Neural progenitor cell (in vitro differentiated cells): ENCODE results near the gene GSTO1. TPM values are rescaled to one million over a fixed set of nuclear protein-coding genes. Genes with fewer than 3 reads are reported as not detected.

Experiments
- DNase-seq: peaks from one replicate; pipeline ENCODE4 v3.0.0-alpha.2; 2016; ENCODE audit warnings: low spot score
- H2AFZ ChIP-seq: fragments of 200-600 bp; sonication (generic); replicated peaks from 2 replicates; pipeline ENCODE4 v1.6.1; 2016; ENCODE audit warnings: antibody characterized with exemption
- H3F3A ChIP-seq: fragments of 200-600 bp; sonication (generic); 2 replicates; pipeline ENCODE4 v1.6.1; 2016; ENCODE audit warnings: antibody characterized with exemption, low read depth
- H3K27ac ChIP-seq: fragments of 200-600 bp; sonication (generic); 2 replicates; pipeline ENCODE4 v1.5.1; 2016; ENCODE audit warnings: mild to moderate bottlenecking
- H3K27me3 ChIP-seq: fragments of 200-600 bp; sonication (generic); 2 replicates; pipeline ENCODE4 v1.6.1; 2016; ENCODE audit warnings: mild to moderate bottlenecking, moderate library complexity
- H3K36me3 ChIP-seq: fragments of 200-600 bp; sonication (generic); 2 replicates; pipeline ENCODE4 v1.5.1; 2016
- H3K4me1 ChIP-seq: fragments of 200-600 bp; sonication (generic); 2 replicates; pipeline ENCODE4 v1.6.1; 2016; ENCODE audit warnings: mixed run types
- H3K4me2 ChIP-seq: fragments of 200-600 bp; sonication (generic); 2 replicates; pipeline ENCODE4 v1.6.1; 2016
- H3K4me3 ChIP-seq: fragments of 200-600 bp; sonication (generic); 2 replicates; pipeline ENCODE4 v1.5.1; 2016
- H3K79me2 ChIP-seq: fragments of 200-600 bp; sonication (generic); 2 replicates; pipeline ENCODE4 v1.6.1; 2016; ENCODE audit warnings: low read depth
- H3K9ac ChIP-seq: fragments of 200-600 bp; sonication (generic); 2 replicates; pipeline ENCODE4 v1.6.1; 2016
- H3K9me3 ChIP-seq: fragments of 200-600 bp; sonication (generic); 2 replicates; pipeline ENCODE4 v1.5.1; 2016; ENCODE audit warnings: low read depth
- H4K20me1 ChIP-seq: fragments of 200-600 bp; sonication (generic); 2 replicates; pipeline ENCODE4 v1.6.1; 2016; ENCODE audit warnings: low read depth
- H3K27ac Mint-ChIP-seq: 3 replicates; pipeline ENCODE4 v1.8.0; 2021; ENCODE audit warnings: mixed read lengths
- H3K27me3 Mint-ChIP-seq: 2 replicates; pipeline ENCODE4 v1.8.0; 2022; ENCODE audit warnings: low read depth, mild to moderate bottlenecking, inconsistent platforms, moderate library complexity, mixed read lengths; ENCODE audit not compliant: insufficient read depth
- H3K36me3 Mint-ChIP-seq: 3 replicates; pipeline ENCODE4 v1.8.0; 2021; ENCODE audit warnings: mixed read lengths
- H3K4me1 Mint-ChIP-seq: 3 replicates; pipeline ENCODE4 v1.8.0; 2021; ENCODE audit warnings: mixed read lengths
- H3K4me3 Mint-ChIP-seq: 3 replicates; pipeline ENCODE4 v1.8.0; 2021; ENCODE audit warnings: mild to moderate bottlenecking, moderate library complexity, mixed read lengths
- H3K9me3 Mint-ChIP-seq: 3 replicates; pipeline ENCODE4 v1.8.0; 2020; ENCODE audit warnings: mixed read lengths
- CTCF ChIP-seq: fragments of 200-600 bp; sonication (generic); IDR thresholded peaks from 2 replicates; pipeline ENCODE4 v1.5.1; 2017; ENCODE audit warnings: antibody characterized with exemption, mild to moderate bottlenecking
- EZH2 ChIP-seq: fragments of 200-600 bp; sonication (generic); IDR thresholded peaks from 2 replicates; pipeline ENCODE4 v1.6.1; 2017; ENCODE audit warnings: antibody characterized with exemption, mild to moderate bottlenecking, moderate library complexity
- EZH2phosphoT487 ChIP-seq: fragments of 200-600 bp; sonication (generic); IDR thresholded peaks from 2 replicates; pipeline ENCODE4 v1.6.1; 2017; ENCODE audit warnings: antibody characterized with exemption
- total RNA-seq: library from RNA; depleted of rRNA; stranded (reverse); fragments of >200 nt; gene quantifications from 2 replicates; pipeline ENCODE4 v1.2.3, GENCODE V29; 2015; ENCODE audit warnings: low replicate concordance

GSTO1 gene
- total RNA-seq, 1 donor from 2014 or later: 48.6 TPM

GRCh38 chr10:104216631-104217030, 38.1 kb upstream of the GSTO1 start:
- TF ChIP-seq CTCF: no peak
- TF ChIP-seq EZH2: no peak
- no peak for TF ChIP-seq EZH2phosphoT487
- no peak for DNase-seq
- Histone ChIP-seq H3K4me3 (no peak overlapping the region), H3K9me3 (no peaks in the 10 kb centered on the region), H3K27me3 (no peaks in the 10 kb centered on the region), H3K4me2 (no peak overlapping the region), H2AFZ (no peak overlapping the region), H3K36me3 (no peaks in the 10 kb centered on the region), H4K20me1 (no peaks in the 10 kb centered on the region), H3K9ac (no peak overlapping the region), H3K4me1 (no peaks in the 10 kb centered on the region), H3K27ac (no peak overlapping the region), H3K79me2 (no peaks in the 10 kb centered on the region), H3F3A (no peaks in the 10 kb centered on the region)
- Mint-ChIP-seq H3K27me3 (peaks cover 2% of the 10 kb centered on the region), H3K36me3 (peaks cover 1% of the 10 kb centered on the region), H3K9me3 (no peaks in the 10 kb centered on the region), H3K4me3 (no peak overlapping the region), H3K27ac (no peak overlapping the region), H3K4me1 (peaks cover 3% of the 10 kb centered on the region)

- H3K9me3 Mint-ChIP-seq: no peaks in the 10 kb centered on the region
- no peak overlapping the region for H3K27ac Mint-ChIP-seq
- H3K27ac ChIP-seq: no peak overlapping the region
- no peaks in the 10 kb centered on the region for H4K20me1 ChIP-seq
- H3K4me3 Mint-ChIP-seq: no peak overlapping the region
- H3K4me1 Mint-ChIP-seq: peaks cover 3% of the 10 kb centered on the region
- peaks cover 2% of the 10 kb centered on the region for H3K27me3 Mint-ChIP-seq
- H3F3A ChIP-seq: no peaks in the 10 kb centered on the region
- H3K36me3 Mint-ChIP-seq: no peaks in the 10 kb centered on the region
- H3K4me2 ChIP-seq: no peak overlapping the region
- H3K4me3 ChIP-seq: no peak overlapping the region
- no peak overlapping the region for H3K9ac ChIP-seq
- H3K9me3 ChIP-seq: no peaks in the 10 kb centered on the region
- H3K79me2 ChIP-seq: no peaks in the 10 kb centered on the region
- H3K27me3 ChIP-seq: no peaks in the 10 kb centered on the region
- DNase-seq: no peak
- TF ChIP-seq EZH2: no peak
- TF ChIP-seq EZH2phosphoT487: no peak
- no peak for TF ChIP-seq CTCF
- H2AFZ ChIP-seq: no peak overlapping the region
- H3K4me1 ChIP-seq: no peaks in the 10 kb centered on the region
- H3K36me3 ChIP-seq: no peaks in the 10 kb centered on the region
These were observed 35.9 kb upstream of the GSTO1 start for GRCh38 chr10:104218751-104219150.

- peaks cover 3% of the 10 kb centered on the region for H3K4me1 Mint-ChIP-seq
- H3K4me3 ChIP-seq: no peak overlapping the region
- no peaks in the 10 kb centered on the region for H3K36me3 Mint-ChIP-seq
- H3K4me2 ChIP-seq: no peak overlapping the region
- no peaks in the 10 kb centered on the region for H3K27me3 ChIP-seq
- H3K9me3 Mint-ChIP-seq: no peaks in the 10 kb centered on the region
- no peaks in the 10 kb centered on the region for H3K4me1 ChIP-seq
- no peak overlapping the region for H3K4me3 Mint-ChIP-seq
- H3F3A ChIP-seq: no peaks in the 10 kb centered on the region
- H3K27ac ChIP-seq: no peak overlapping the region
- H3K9me3 ChIP-seq: no peaks in the 10 kb centered on the region
- no peak overlapping the region for H3K9ac ChIP-seq
- H3K27ac Mint-ChIP-seq: no peak overlapping the region
- TF ChIP-seq CTCF: no peak
- no peak for TF ChIP-seq EZH2phosphoT487
- TF ChIP-seq EZH2: no peak
- H2AFZ ChIP-seq: no peak overlapping the region
- no peaks in the 10 kb centered on the region for H3K27me3 Mint-ChIP-seq
- H3K79me2 ChIP-seq: no peaks in the 10 kb centered on the region
- H3K36me3 ChIP-seq: no peaks in the 10 kb centered on the region
- DNase-seq: no peak
- H4K20me1 ChIP-seq: no peaks in the 10 kb centered on the region
These were observed 34.2 kb upstream of the GSTO1 start for GRCh38 chr10:104220522-104220921.
